ENCODE results near the gene PPP6R1. TPM values are rescaled to one million over a fixed set of nuclear protein-coding genes. Genes with fewer than 3 reads are reported as not detected.

The PPP6R1 gene
- total RNA-seq, 4 donors from 2014 or later, result 23.6 to 42.8 (median 26.6) TPM

- no peak for TF ChIP-seq CTCF (IDR thresholded peaks at IDR 0.05; ENCODE audit: low read depth)
Measured at GRCh38 chr19:55255618-55256423, 3.0 kb downstream of the PPP6R1 start.

- no peak for TF ChIP-seq CTCF (IDR thresholded peaks at IDR 0.05; ENCODE audit: low read depth)
Measured at GRCh38 chr19:55254625-55254977, 4.2 kb downstream of the PPP6R1 start.

DNA sequence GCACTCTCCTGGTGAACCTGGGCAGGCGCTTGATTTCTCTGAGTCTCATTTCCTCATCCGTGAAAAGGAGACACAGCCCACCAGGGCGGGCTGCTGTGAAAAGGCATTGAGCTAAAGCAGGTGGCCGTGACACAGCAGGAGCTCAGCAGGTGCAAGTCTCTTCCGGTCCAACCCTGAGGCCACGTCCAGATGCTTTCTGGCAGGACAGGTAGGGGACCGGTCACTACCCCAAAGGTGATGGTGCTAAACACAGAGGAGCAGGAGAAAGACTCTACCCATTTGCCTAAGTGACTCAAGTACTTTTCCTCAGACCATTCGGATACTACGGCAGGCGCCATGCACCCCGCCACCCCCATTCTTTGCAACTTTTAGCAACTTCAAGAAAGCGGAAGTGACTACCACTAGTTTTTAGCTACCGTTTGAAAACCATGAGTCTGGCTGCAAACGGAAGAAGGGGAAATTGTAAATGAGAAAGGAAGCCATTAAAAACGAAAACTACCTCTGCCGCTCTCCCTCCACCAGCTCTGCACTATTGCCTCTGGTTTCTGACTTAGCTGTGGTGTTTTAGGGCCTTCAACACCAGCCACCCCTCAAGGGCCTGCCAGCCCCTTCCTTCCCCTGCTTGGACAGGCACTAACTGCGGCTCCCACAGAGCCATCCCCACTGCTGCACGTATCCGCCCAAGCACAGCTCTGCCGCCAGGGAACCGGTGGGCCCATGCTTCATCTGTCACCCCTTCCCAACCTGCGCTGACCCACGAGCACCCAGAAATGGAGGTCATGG lies 4.8 kb downstream of the PPP6R1 start:
- TF ChIP-seq CTCF (IDR thresholded peaks at IDR 0.05; ENCODE audit: low read depth), result no peak

DNA sequence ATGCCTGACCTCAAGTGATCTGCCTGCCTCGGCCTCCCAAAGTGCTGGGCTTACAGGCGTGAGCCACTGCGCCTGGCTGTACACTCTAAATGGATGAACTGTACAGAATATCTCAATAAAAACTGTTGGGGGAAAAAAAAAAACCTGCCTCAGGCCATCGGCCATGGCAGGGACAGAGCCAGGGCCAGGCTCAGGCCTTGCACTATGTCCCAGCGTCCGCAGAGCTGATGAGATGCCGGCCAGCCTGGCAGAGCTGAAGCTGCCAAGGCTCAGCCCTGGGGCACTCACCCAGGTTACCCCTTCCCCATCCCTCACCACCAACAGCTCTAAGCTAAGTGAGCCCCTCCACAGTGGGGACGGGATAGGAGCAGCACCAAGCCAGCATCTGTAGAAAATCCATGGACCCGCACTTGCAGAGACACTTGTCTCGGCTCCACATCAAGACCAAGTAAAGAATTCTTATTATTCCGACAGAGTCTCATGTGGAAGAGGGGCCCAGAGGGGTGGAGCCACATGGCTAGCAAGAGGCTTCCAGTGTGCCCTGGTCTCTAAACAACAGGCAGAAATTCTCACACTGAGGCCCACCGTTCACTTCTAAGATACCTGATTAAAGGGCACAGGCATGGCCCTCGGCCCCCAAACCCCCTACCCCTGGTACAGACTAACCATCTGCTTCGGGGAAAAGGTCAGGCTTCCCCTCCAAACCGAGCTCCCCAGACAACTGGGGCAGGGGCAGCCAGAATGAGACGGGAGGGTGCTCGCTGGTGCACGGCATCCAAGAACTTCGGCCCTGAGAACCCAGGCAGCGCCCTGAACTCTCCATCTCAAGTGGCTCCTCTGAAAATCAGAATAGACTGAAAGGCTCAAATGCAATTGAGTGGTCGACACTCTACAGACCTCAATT lies 5.8 kb downstream of the PPP6R1 start:
- no peak for TF ChIP-seq CTCF (IDR thresholded peaks at IDR 0.05; ENCODE audit: low read depth)

GRCh38 chr19:55251341-55252081 lies 7.3 kb downstream of the PPP6R1 start:
- TF ChIP-seq CTCF (IDR thresholded peaks at IDR 0.05; ENCODE audit: low read depth), result no peak

DNA sequence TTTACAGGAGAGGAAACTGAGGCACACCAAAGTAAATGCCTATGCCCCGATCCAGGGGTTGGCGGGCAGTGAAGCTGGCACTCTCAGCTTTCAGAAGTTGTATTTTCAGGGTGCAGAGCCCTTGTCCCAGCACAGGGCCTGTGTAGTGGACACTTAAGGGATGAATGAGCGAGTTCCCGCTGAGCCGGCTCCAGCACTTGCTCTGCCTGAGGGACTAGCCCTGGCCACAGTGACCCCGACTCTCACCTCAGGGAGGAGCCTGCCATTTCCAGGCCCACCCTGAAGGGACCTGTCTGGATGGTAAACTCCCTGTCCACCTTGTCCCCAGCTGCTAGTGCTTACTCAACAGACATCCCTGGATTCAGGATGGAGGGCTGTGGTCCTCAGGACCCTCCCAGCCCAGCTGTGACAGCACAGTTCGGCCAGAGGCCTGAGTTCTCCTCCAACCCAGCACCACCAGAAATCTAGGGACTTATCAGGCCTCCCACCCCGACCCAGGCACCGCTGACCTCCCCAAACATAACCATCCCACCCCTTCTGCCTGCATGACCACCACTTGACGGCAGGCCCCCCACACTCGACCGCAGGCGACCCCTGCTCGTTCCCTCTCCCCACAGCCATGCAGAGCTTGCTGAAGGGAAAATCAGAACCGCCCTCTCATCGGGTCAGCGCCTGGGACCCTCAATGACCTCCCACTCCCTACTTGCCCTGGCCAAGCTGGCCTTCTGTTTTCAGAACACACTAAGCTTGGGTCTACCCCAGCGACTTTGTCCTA lies 8.4 kb downstream of the PPP6R1 start:
- TF ChIP-seq CTCF (IDR thresholded peaks at IDR 0.05; ENCODE audit: low read depth), result no peak
